WTC11 (cell line): ENCODE data around the gene GSC. TPM values are rescaled to one million over a fixed set of nuclear protein-coding genes. Genes with fewer than 3 reads are reported as not detected.

Experiments
- ATAC-seq: fragments of 200-7000 bp; cut with Tn5 transposase; 2 replicates; pipeline ENCODE4 v1.10.0; 2021; ENCODE audit warnings: mild to moderate bottlenecking, moderate library complexity
- CTCF ChIA-PET: fragments of 300-600 bp; sonication (Branson Sonifier 250); formaldehyde crosslinking; loops from one replicate; lab custom pipeline; 2021; ENCODE audit warnings: antibody characterized with exemption; lab: Charles Lee
- POLR2A ChIA-PET: fragments of 350-600 bp; sonication (Branson Sonifier 250); formaldehyde crosslinking; loops from one replicate; lab custom pipeline; 2021; ENCODE audit warnings: antibody characterized with exemption; lab: Charles Lee
- DNase-seq: peaks from one replicate; pipeline ENCODE4 v3.0.0; 2021; ENCODE audit warnings: low spot score
- H3K27ac Mint-ChIP-seq: 2 replicates; pipeline ENCODE4 v1.8.0; 2021; ENCODE audit warnings: mixed read lengths
- H3K27me3 Mint-ChIP-seq: 2 replicates; pipeline ENCODE4 v1.8.0; 2021; ENCODE audit warnings: low read depth, mild to moderate bottlenecking, moderate library complexity, mixed read lengths
- H3K36me3 Mint-ChIP-seq: 2 replicates; pipeline ENCODE4 v1.8.0; 2021; ENCODE audit warnings: mixed read lengths
- H3K4me1 Mint-ChIP-seq: 2 replicates; pipeline ENCODE4 v1.8.0; 2022; ENCODE audit warnings: mixed read lengths
- H3K4me3 Mint-ChIP-seq: 2 replicates; pipeline ENCODE4 v1.8.0; 2021; ENCODE audit warnings: mild to moderate bottlenecking, moderate library complexity, mixed read lengths
- H3K9me3 Mint-ChIP-seq: 2 replicates; pipeline ENCODE4 v1.8.0; 2021; ENCODE audit warnings: mixed read lengths
- AFF4 ChIP-seq: sonication (generic); formaldehyde crosslinking; IDR thresholded peaks from 2 replicates; pipeline ENCODE4 v1.8.1; 2023; ENCODE audit warnings: mild to moderate bottlenecking, missing genetic modification reagents, borderline replicate concordance
- FOXP1 ChIP-seq: sonication (generic); formaldehyde crosslinking; IDR thresholded peaks from 2 replicates; pipeline ENCODE4 v1.8.0; 2022; ENCODE audit warnings: missing genetic modification reagents, mild to moderate bottlenecking, moderate library complexity, borderline replicate concordance
- HMGA2 ChIP-seq: fragments of 250-450 bp; sonication (Bioruptor Pico); IDR thresholded peaks from 2 replicates; pipeline ENCODE4 v1.4.0; 2021; ENCODE audit warnings: mild to moderate bottlenecking, moderate library complexity
- MXD4 ChIP-seq: fragments of 250-450 bp; sonication (Bioruptor Pico); IDR thresholded peaks from 2 replicates; pipeline ENCODE4 v1.8.0; 2021; ENCODE audit warnings: mild to moderate bottlenecking, moderate library complexity, borderline replicate concordance
- NFE2L1 ChIP-seq: sonication (generic); formaldehyde crosslinking; IDR thresholded peaks from 2 replicates; pipeline ENCODE4 v1.8.1; 2023; ENCODE audit warnings: missing genetic modification reagents
- RELA ChIP-seq: sonication (generic); formaldehyde crosslinking; IDR thresholded peaks from 2 replicates; pipeline ENCODE4 v1.8.1; 2022; ENCODE audit warnings: missing genetic modification reagents, mild to moderate bottlenecking, borderline replicate concordance
- SOX15 ChIP-seq: fragments of 250-450 bp; sonication (Bioruptor Pico); IDR thresholded peaks from 2 replicates; pipeline ENCODE4 v1.9.0; 2021; ENCODE audit warnings: mild to moderate bottlenecking
- TEAD1 ChIP-seq: sonication (generic); formaldehyde crosslinking; IDR thresholded peaks from 2 replicates; pipeline ENCODE4 v1.8.0; 2022; ENCODE audit warnings: mild to moderate bottlenecking, missing genetic modification reagents
- ZBTB21 ChIP-seq: sonication (generic); formaldehyde crosslinking; IDR thresholded peaks from 2 replicates; pipeline ENCODE4 v1.8.1; 2023; ENCODE audit warnings: mild to moderate bottlenecking, missing genetic modification reagents, borderline replicate concordance
- ZNF396 ChIP-seq: fragments of 250-450 bp; sonication (Bioruptor Pico); IDR thresholded peaks from 2 replicates; pipeline ENCODE4 v1.8.0; 2021; ENCODE audit warnings: mild to moderate bottlenecking, moderate library complexity, borderline replicate concordance
- ZNF423 ChIP-seq: fragments of 250-450 bp; sonication (Bioruptor Pico); IDR thresholded peaks from 2 replicates; pipeline ENCODE4 v2.1.2; 2022; ENCODE audit warnings: mild to moderate bottlenecking, moderate library complexity
- ZNF671 ChIP-seq: fragments of 250-450 bp; sonication (Bioruptor Pico); IDR thresholded peaks from 2 replicates; pipeline ENCODE4 v1.8.0; 2021; ENCODE audit warnings: mild to moderate bottlenecking
- total RNA-seq: library from RNA; stranded (reverse); gene quantifications from 3 replicates; pipeline ENCODE4 v1.2.3, GENCODE V29; 2021
- TF ChIP-seq, protein P1 (sequence below): sonication (generic); formaldehyde crosslinking; IDR thresholded peaks from 2 replicates; pipeline ENCODE4 v1.8.0; 2023; ENCODE audit warnings: mild to moderate bottlenecking, missing genetic modification reagents
- TF ChIP-seq, protein P2 (sequence below): fragments of 250-450 bp; sonication (Bioruptor Pico); IDR thresholded peaks from 2 replicates; pipeline ENCODE4 v2.1.2; 2022; ENCODE audit warnings: mild to moderate bottlenecking, moderate library complexity
- TF ChIP-seq, protein P3 (sequence below): fragments of 200-600 bp; IDR thresholded peaks from 2 replicates; pipeline ENCODE4 v1.8.0; 2022; ENCODE audit warnings: antibody characterized with exemption

Gene GSC
- total RNA-seq, 1 experiment from 2014 or later, result 4.4 TPM

GRCh38 chr14:94761348-94761996, 8.4 kb downstream of the GSC start (continued):
- TF ChIP-seq, protein P1, sequence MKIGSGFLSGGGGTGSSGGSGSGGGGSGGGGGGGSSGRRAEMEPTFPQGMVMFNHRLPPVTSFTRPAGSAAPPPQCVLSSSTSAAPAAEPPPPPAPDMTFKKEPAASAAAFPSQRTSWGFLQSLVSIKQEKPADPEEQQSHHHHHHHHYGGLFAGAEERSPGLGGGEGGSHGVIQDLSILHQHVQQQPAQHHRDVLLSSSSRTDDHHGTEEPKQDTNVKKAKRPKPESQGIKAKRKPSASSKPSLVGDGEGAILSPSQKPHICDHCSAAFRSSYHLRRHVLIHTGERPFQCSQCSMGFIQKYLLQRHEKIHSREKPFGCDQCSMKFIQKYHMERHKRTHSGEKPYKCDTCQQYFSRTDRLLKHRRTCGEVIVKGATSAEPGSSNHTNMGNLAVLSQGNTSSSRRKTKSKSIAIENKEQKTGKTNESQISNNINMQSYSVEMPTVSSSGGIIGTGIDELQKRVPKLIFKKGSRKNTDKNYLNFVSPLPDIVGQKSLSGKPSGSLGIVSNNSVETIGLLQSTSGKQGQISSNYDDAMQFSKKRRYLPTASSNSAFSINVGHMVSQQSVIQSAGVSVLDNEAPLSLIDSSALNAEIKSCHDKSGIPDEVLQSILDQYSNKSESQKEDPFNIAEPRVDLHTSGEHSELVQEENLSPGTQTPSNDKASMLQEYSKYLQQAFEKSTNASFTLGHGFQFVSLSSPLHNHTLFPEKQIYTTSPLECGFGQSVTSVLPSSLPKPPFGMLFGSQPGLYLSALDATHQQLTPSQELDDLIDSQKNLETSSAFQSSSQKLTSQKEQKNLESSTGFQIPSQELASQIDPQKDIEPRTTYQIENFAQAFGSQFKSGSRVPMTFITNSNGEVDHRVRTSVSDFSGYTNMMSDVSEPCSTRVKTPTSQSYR (CRISPR knock-in tag), result no peak

- H3K27me3 Mint-ChIP-seq, result no peaks in the 10 kb centered on the region; the same call in 1 of the 2 replicates
- H3K4me1 Mint-ChIP-seq, result no peaks in the 10 kb centered on the region
- no peak overlapping the region for H3K27ac Mint-ChIP-seq
- no peaks in the 10 kb centered on the region for H3K9me3 Mint-ChIP-seq
- H3K4me3 Mint-ChIP-seq, result no peak overlapping the region
- H3K36me3 Mint-ChIP-seq, result no peaks in the 10 kb centered on the region
- CTCF ChIA-PET, result interaction anchor here (0.6 kb wide), 2 partner anchors 8 to 331 kb away, joined by 3 read pairs; no protein-coding TSS in a partner anchor
- TF ChIP-seq MXD4 (CRISPR knock-in tag) (no peak), TEAD1 (CRISPR knock-in tag) (no peak), ZBTB21 (no peak)
- POLR2A ChIA-PET, result interaction anchor here (0.7 kb wide), 1 partner anchor 42 kb away, joined by 7 read pairs; no protein-coding TSS in a partner anchor
- DNase-seq (no peak), ATAC-seq (no peak)
These were observed 13.5 kb downstream of the GSC start for GRCh38 chr14:94756310-94756882.

DNA sequence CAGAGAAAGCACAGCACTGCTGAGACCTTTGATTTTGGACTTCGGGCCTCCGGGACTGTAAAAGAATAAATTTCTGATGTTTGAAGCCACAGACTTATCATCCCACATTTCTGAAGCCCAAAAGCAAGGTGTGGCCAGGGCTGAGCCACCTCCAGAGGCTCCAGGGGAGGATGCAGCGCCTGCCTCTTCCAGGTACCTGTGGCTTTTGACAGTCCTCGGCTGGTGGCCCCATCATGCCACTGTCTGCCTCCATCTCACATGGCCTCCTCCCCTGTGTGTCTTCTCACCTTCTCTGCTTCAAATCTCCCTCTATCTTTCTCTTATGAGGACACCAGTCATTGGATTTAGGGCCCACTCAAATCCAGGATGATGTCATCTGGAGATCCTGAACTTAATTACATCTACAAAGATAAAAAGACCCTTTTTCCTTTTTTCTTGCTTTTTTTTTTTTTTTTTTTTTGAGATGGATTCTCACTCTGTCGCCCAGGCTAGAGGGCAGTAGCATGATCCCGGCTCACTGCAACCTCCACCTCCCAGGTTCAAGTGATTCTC, 15.4 kb downstream of the GSC start:
- POLR2A ChIA-PET, result no interaction called here
- ATAC-seq, result no peak
- H3K36me3 Mint-ChIP-seq, result no peaks in the 10 kb centered on the region
- CTCF ChIA-PET, result no interaction called here
- no peak for DNase-seq
- no peak overlapping the region for H3K27ac Mint-ChIP-seq
- no peaks in the 10 kb centered on the region for H3K9me3 Mint-ChIP-seq
- no peaks in the 10 kb centered on the region for H3K4me1 Mint-ChIP-seq
- H3K4me3 Mint-ChIP-seq, result no peak overlapping the region
- no peak for TF ChIP-seq NFE2L1
- TF ChIP-seq, protein P2, sequence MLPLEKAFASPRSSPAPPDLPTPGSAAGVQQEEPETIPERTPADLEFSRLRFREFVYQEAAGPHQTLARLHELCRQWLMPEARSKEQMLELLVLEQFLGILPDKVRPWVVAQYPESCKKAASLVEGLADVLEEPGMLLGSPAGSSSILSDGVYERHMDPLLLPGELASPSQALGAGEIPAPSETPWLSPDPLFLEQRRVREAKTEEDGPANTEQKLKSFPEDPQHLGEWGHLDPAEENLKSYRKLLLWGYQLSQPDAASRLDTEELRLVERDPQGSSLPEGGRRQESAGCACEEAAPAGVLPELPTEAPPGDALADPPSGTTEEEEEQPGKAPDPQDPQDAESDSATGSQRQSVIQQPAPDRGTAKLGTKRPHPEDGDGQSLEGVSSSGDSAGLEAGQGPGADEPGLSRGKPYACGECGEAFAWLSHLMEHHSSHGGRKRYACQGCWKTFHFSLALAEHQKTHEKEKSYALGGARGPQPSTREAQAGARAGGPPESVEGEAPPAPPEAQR (CRISPR knock-in tag), result no peak
- TF ChIP-seq SOX15 (CRISPR knock-in tag), result no peak
- TF ChIP-seq ZNF396 (CRISPR knock-in tag), result no peak
- TF ChIP-seq ZNF671 (CRISPR knock-in tag), result no peak
- TF ChIP-seq ZNF423, result no peak
- TF ChIP-seq, protein P3, sequence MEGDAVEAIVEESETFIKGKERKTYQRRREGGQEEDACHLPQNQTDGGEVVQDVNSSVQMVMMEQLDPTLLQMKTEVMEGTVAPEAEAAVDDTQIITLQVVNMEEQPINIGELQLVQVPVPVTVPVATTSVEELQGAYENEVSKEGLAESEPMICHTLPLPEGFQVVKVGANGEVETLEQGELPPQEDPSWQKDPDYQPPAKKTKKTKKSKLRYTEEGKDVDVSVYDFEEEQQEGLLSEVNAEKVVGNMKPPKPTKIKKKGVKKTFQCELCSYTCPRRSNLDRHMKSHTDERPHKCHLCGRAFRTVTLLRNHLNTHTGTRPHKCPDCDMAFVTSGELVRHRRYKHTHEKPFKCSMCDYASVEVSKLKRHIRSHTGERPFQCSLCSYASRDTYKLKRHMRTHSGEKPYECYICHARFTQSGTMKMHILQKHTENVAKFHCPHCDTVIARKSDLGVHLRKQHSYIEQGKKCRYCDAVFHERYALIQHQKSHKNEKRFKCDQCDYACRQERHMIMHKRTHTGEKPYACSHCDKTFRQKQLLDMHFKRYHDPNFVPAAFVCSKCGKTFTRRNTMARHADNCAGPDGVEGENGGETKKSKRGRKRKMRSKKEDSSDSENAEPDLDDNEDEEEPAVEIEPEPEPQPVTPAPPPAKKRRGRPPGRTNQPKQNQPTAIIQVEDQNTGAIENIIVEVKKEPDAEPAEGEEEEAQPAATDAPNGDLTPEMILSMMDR, result no peak
- TF ChIP-seq, all 79 proteins: peak for 0
- H3K27me3 Mint-ChIP-seq, result no peaks in the 10 kb centered on the region; the same call in none of the 2 replicates

- ATAC-seq, result no peak
- TF ChIP-seq FOXP1 (CRISPR knock-in tag) (no peak), AFF4 (CRISPR knock-in tag) (no peak), HMGA2 (CRISPR knock-in tag) (no peak), RELA (CRISPR knock-in tag) (no peak)
- TF ChIP-seq, protein P3, result no peak
These were observed 17.1 kb downstream of the GSC start for GRCh38 chr14:94752591-94753436.

More at GRCh38 chr14:94752591-94753436, 17.1 kb downstream of the GSC start:
- no peaks in the 10 kb centered on the region for H3K36me3 Mint-ChIP-seq
- H3K27ac Mint-ChIP-seq, result no peak overlapping the region
- CTCF ChIA-PET, result no interaction called here
- H3K9me3 Mint-ChIP-seq, result no peaks in the 10 kb centered on the region
- no peak overlapping the region for H3K4me3 Mint-ChIP-seq
- H3K27me3 Mint-ChIP-seq, result no peaks in the 10 kb centered on the region; the same call in none of the 2 replicates
- DNase-seq, result no peak
- H3K4me1 Mint-ChIP-seq, result no peaks in the 10 kb centered on the region
- POLR2A ChIA-PET, result no interaction called here
